Measurements from ENCODE around the gene RAI14. TPM values are rescaled to one million over a fixed set of nuclear protein-coding genes. Genes with fewer than 3 reads are reported as not detected.

The RAI14 gene
- total RNA-seq: 54.8 TPM

DNA sequence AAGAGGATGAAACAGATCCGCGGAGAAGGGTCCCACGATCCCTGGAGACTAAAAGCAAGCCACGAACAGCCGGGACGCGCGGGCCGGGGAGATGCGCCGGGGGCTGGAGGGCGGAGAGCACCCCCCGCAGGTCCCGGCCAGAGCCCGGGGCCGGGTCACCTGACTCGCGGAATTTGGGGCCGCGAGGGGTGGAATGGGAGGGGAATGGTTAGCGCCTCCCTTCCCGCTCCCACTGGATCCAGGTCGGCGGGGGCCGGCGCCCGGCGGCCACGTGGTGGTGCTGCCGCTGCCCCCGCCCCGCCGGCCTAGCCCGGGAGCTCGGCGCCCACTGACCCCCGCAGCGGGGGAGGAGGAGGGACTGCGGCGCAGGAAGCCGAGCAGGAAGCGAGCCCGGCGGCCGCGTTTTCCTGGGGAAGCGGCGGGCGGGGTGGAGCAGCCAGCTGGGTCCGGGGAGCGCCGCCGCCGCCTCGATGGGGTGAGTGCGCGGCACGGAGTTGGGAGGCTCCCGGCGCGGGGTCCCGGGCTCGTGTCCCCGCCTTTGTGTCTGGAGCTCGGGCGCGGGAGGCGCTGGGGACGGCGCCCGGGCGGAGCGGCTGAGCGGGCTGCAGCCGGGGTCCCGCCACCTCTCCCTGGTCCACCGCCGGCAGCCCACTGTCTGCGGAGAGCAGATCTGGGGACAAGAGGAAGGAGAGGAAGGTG lies at the start of gene RAI14:
Gene RAI14, plus strand, starts transcription at position 328 of the 699 bp plus-strand sequence. CDS start 30,592 bp downstream, outside the sequence.

DNA sequence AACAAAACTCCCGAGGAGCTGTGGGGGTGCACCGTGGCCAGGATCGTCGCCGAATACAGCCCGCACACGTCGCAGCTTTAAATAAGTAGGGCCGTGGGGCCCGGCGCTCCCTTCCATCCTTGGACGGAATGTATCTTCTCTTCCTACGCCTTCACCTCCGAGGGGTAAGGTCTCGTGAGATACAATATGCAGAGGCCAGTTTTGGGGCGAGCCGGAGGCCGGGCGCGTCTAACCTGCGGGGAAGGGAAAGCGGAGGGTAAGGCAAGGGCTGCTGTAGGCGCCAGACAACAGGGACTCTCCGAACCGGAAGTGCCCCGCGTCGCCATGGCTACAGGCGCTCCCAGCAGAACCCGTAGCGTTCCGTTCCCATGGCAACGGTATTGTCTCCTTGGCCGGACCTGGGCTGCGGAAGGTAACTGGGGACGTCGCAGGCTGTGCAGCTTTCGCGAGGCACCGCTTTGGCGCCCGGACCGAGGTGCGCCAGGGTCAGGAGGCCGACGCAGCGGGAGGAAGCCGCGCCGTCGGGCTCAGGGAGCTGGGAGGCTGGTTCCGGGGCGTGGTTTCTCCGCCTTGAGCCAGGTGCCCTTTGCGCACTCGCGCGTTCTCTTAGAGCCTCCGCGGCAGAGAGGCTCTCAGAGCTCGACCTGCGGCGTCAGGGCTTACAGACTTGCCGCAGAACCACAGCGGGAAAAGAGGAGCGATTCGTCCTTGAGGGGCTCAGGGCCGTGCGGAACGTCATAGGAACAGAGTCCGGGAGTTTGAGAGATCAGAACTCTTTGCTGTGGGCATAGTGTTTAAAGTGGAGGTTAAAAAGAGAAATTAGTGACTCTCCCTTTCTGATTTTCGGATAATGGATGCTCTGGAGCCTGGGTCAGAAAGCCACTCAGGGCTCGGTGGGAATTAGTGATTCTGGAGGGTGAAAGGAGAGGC lies 182.9 kb downstream of the RAI14 start, which contains the start of gene TTC23L:
Gene TTC23L, plus strand, starts transcription at position 380 of the 930 bp plus-strand sequence. CDS start 1,508 bp downstream, outside the sequence.

Other genes with a start within 250 kb of the RAI14 start
- gene TTC23L, start 182.8 kb downstream of the RAI14 start, total RNA-seq: 8.5 TPM